Immature natural killer cell (primary cell): Measurements from ENCODE around the gene MBD3. TPM values are rescaled to one million over a fixed set of nuclear protein-coding genes. Genes with fewer than 3 reads are reported as not detected.
"Not testable (repeated sequence)": the region's sequence is repeated elsewhere in the genome, so short reads cannot be mapped to it uniquely, and the experiment has no call there.

ENCODE experiments used
- DNase-seq, 3 donors: peaks; one replicate each; pipeline ENCODE4 v3.0.0; 2022; ENCODE audit warnings: mixed read lengths in 1 of 3
- H3K27ac Mint-ChIP-seq, 6 donors: one replicate each; pipeline ENCODE4 v1.8.0; 2020; ENCODE audit warnings: mixed read lengths in 6 of 6, mild to moderate bottlenecking in 5 of 6, inconsistent platforms in 4 of 6, moderate library complexity in 3 of 6
- H3K27me3 Mint-ChIP-seq, 3 donors: one replicate each; pipeline ENCODE4 v1.8.0; 2020 to 2021; ENCODE audit warnings: low read depth in 3 of 3, mild to moderate bottlenecking in 3 of 3, mixed read lengths in 3 of 3, moderate library complexity in 3 of 3, inconsistent platforms in 1 of 3
- H3K36me3 Mint-ChIP-seq, 3 donors: one replicate each; pipeline ENCODE4 v1.8.0; 2020; ENCODE audit warnings: mixed read lengths in 3 of 3, inconsistent platforms in 2 of 3, mild to moderate bottlenecking in 2 of 3
- H3K4me1 Mint-ChIP-seq, 2 donors: one replicate each; pipeline ENCODE4 v1.8.0; 2020; ENCODE audit warnings: inconsistent platforms in 2 of 2, mild to moderate bottlenecking in 2 of 2, mixed read lengths in 2 of 2, moderate library complexity in 1 of 2
- H3K4me3 Mint-ChIP-seq, 5 donors: one replicate each; pipeline ENCODE4 v1.8.0; 2020; ENCODE audit warnings: mild to moderate bottlenecking in 5 of 5, mixed read lengths in 5 of 5, inconsistent platforms in 3 of 5, moderate library complexity in 3 of 5
- H3K9me3 Mint-ChIP-seq, 6 donors: one replicate each; pipeline ENCODE4 v1.8.0; 2020; ENCODE audit warnings: mild to moderate bottlenecking in 6 of 6, mixed read lengths in 6 of 6, inconsistent platforms in 4 of 6, moderate library complexity in 3 of 6
- polyA plus RNA-seq, 3 donors: library from polyadenylated mRNA; unstranded; fragments of 300-500 nt; fragmentation: Illumina TruSeq; gene quantifications; one replicate each; pipeline ENCODE4 v1.2.3, GENCODE V29; 2021

Gene MBD3, protein sequence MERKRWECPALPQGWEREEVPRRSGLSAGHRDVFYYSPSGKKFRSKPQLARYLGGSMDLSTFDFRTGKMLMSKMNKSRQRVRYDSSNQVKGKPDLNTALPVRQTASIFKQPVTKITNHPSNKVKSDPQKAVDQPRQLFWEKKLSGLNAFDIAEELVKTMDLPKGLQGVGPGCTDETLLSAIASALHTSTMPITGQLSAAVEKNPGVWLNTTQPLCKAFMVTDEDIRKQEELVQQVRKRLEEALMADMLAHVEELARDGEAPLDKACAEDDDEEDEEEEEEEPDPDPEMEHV
- polyA plus RNA-seq, result 10 to 100 TPM in 1 of 3 donors, 1 to 10 TPM in 2; 4.8 to 13.8 (median 6.9) TPM

DNA sequence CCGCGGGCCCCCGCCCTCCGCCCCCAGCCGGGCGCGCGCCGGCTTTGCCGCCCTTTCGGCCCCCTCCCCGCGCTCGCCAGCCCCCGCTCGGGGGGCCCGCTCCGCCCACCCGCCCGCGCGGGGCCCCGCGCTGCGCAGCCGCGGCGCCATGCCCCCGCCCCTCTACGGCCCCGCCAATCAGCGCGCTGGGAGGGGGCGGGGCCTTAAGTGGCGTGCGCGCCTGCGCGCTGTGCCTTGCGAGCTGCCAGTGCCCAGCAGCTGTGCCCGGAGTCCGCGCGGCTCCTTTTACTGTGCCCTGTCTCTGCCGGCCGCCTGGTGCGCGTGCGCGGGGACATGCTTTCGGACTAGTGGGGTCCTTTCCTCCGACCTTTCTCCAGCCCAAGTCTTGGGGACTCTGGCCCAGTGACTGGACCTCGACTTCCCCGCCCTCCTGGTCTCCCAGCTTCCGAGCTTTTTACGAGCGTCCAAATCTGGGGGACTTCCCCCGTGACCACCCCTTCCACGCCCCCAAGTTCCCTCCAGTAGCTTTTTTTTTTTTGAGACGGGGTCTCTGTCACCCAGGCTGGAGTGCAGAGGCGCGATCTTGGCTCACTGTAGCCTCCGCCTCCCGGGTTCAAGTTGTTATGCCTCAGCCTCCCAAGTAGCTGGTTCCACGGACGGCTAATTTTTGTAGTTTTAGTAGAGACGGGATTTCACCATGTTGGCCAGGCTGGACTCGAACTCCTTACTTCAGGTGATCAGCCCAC, at the start of gene MBD3:
Gene MBD3 (minus strand): TSS at position 111 of the 746 bp plus-strand sequence. CDS start 234 bp downstream, outside the sequence.
- Mint-ChIP-seq H3K27me3 (peaks cover 6 to 12% (median 6%) of the 10 kb centered on the region in 3 donors), H3K27ac (peak within 1 kb of the TSS; percentile 78 to 94 (median 91)), H3K36me3 (peaks cover 0 to 7% (median 5%) of the 10 kb centered on the region in 3 donors), H3K4me3 (peak within 1 kb of the TSS; percentile 91 to 93 (median 92)), H3K4me1 (peaks cover 16 to 27% of the 10 kb centered on the region in 2 donors), H3K9me3 (no peaks in the 10 kb centered on the region)
- peak; percentile 88 to 92 (median 90) for DNase-seq

DNA sequence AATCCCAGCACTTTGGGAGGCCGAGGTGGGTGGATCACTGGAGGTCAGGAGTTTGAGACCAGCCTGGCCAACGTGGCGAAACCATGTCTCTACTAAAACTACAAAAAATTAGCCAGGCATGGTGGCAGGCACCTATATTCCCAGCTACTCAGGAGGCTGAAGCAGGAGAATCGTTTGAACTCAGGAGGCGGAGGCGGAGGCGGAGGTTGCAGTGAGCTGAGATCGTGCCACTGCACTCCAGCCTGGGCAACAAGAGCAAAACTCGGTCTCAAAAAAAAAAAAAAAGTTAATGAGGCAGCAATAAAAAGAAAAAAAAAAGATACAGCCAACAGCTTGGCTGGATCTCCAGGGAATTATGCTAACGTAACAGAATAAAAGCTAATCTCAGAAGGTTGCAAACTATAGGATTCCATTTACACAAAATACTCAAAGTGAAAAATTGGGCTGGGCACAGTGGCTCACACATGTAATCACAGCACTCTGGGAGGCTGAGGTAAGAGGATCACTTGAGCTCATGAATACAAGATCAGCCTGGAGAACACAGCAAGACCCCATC, 48.3 kb upstream of the MBD3 start:
- not testable (repeated sequence) for DNase-seq, H3K36me3 Mint-ChIP-seq, H3K9me3 Mint-ChIP-seq, H3K4me3 Mint-ChIP-seq, H3K4me1 Mint-ChIP-seq, H3K27ac Mint-ChIP-seq, H3K27me3 Mint-ChIP-seq

DNA sequence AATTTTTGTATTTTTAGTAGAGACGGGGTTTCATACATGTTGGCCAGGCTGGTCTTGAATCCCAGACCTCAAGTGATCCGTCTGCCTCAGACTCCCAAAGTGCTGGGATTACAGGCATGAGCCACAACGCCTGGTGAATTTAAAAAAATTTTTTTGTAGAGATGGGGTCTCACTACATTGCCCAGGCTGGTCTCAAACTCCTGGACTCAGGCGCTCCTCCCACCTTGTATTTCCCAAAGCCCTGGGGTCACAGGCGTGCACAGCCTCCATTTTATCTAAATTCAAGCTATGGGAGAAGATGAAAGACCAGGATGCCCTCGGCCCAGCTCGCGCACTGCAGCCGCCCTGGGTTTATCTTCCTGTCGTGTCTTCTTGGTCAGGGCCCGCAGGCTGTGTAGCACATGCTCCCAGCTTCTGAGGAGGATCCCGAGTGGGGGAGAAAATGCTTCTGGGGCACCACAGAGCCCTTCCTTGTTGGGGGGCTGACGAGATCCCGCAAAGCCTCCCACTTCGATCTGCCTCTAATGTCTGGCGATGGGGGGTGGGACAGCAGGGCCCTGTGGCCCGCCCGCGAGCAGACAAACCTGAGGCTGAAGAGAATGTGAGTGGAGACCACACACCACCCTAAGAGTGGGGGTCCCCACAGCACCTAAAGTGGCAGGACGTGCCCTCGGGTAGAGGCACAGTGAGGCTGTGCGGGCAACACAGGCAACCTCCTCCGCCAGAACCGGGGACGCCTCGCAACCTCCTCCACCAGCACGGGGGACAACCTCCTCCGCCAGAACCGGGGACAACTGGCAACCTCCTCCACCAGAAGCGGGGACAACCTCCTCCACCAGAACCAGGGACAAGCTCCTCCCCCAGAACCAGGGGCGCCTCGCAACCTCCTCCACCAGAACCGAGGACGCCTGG, 43.9 kb upstream of the MBD3 start:
- H3K27me3 Mint-ChIP-seq, result peaks cover 0 to 3% (median 0%) of the 10 kb centered on the region in 3 donors
- no peak overlapping the region for H3K4me3 Mint-ChIP-seq
- H3K4me1 Mint-ChIP-seq, result peaks cover 5 to 8% of the 10 kb centered on the region in 2 donors
- no peak for DNase-seq
- H3K27ac Mint-ChIP-seq, result no peak overlapping the region
- peaks cover 4 to 13% (median 9%) of the 10 kb centered on the region in 3 donors for H3K36me3 Mint-ChIP-seq
- no peaks in the 10 kb centered on the region for H3K9me3 Mint-ChIP-seq

DNA sequence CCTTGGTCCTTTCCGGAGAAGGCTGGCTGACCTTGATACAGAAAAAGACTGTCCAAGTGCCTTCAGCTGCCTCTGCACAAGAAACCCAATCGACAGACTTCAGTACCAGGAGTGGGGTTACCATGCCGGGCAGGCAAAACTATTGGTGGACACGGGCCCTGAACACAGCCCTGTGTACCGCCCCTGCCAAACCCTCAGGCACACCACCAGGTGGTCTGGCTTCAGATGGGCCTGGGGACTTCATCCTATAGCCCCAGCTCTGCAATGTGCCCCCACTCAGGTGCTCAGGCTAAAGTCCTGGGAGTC, 42.2 kb upstream of the MBD3 start:
- peaks cover 4 to 13% (median 9%) of the 10 kb centered on the region in 3 donors for H3K36me3 Mint-ChIP-seq
- no peak overlapping the region for H3K4me3 Mint-ChIP-seq
- peaks cover 5 to 8% of the 10 kb centered on the region in 2 donors for H3K4me1 Mint-ChIP-seq
- DNase-seq, result no peak
- H3K27me3 Mint-ChIP-seq, result peaks cover 0 to 3% (median 0%) of the 10 kb centered on the region in 3 donors
- H3K9me3 Mint-ChIP-seq, result no peaks in the 10 kb centered on the region
- no peak overlapping the region for H3K27ac Mint-ChIP-seq

DNA sequence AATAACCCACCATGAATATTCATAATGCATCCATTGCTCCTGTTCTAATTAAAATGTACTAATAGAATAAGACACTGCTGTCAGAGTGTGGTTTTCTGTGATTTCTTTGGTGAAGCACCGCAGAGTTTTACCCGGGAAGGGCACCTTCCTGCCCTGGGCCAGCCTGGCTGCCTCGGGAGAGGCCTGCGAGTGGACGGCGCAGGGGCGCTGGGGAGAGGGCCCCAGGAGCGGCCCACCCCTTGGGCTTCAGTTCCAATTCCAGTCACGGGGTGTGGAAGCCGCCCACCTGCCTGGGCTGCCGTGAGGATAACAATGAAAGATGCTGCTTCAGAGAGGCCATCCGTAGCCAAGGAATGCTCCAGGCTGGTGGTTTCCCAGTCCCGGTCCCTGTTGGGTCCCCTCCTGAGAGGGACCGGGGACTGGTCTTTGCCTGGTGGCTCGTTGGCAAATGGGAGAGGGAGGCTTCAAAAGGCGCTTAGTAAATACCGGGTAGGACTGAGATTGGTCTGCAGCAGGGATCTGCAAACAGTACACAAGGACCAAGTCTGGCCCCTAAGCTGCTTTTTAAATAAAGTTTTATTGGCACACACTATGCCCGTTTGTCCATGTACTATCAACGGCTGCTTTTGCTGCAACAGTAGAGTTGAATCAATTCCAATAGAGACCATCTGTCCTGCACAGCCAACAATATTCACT, 41.7 kb upstream of the MBD3 start:
- no peak overlapping the region for H3K4me3 Mint-ChIP-seq

DNA sequence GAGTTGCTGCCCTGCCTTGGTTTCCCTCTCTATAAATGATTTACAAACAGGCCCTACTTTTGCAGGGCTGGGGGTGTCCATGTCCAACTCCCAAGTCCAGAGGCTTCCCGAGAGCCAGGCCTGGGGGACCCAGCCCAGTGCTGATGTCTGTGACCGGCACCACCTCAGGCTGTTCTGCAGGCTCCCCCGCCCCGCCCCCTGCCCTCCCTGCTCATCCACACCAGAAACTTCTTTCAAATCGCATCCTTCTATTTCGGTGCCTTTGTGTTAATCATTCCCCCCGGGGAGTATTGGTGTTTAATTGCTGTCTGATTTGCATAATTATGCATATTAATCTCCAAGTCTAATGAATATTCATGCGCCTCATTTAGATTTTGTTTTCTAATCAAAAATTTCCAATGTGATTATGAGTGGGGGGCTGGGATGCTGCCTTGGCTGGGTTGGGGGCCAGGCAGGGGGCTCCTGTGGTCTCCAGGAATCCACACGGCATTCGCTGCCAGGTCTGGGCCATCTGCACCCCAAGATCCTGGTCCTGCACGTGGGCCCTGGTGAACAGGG, 40.7 kb upstream of the MBD3 start:
- H3K9me3 Mint-ChIP-seq, result no peaks in the 10 kb centered on the region
- no peak overlapping the region for H3K4me3 Mint-ChIP-seq
- no peak overlapping the region for H3K27ac Mint-ChIP-seq

More for the DNA sequence above, 41.7 kb upstream of the MBD3 start:
- Mint-ChIP-seq H3K27ac (peak overlapping the region in 1 of 6 donors; percentile 21), H3K9me3 (no peaks in the 10 kb centered on the region), H3K4me1 (peaks cover 3 to 8% of the 10 kb centered on the region in 2 donors), H3K36me3 (peaks cover 4 to 13% (median 5%) of the 10 kb centered on the region in 3 donors), H3K27me3 (peaks cover 0 to 1% (median 0%) of the 10 kb centered on the region in 3 donors)
- no peak for DNase-seq

DNA sequence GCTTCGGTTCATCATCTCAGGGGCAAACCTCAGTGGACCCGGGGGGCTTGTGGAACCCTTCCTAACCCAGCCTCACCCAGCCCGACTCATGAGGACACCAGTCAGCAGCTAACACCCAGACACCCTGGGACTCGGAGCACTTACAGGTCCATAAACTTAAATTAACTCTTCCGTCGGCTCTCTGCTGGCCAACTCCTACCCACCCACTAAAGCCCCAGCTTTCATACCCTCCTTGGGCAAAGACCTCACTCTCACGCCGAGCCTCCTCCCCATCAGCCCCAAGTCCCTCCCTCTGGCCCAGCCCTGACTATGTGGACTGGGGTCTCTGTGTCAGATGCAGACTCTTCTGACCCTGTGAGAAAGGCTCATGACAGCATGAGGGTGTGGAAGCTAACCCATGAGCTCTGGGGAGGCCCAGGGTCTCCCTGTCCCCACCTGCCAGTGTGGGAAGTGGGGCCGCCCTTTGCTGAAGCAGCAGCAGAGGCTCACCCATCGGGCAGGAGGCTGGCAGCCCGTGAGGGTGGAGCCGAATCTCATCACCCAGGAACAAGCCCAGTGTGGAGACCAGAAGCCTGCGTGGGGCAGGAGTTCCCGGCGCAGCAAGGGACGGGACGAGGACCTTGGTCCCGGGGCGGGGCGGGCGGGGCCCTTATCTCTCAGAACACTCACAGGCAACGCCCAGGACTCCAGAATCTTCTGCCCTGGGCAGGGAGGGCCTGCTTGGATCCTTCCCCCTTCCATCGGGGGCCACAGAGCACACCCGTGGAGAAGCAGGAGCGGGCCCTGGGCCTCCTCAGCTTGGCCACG, 40.0 kb upstream of the MBD3 start:
- H3K9me3 Mint-ChIP-seq, result no peaks in the 10 kb centered on the region
- H3K27ac Mint-ChIP-seq, result no peak overlapping the region
- no peak overlapping the region for H3K4me3 Mint-ChIP-seq
- H3K36me3 Mint-ChIP-seq, result peaks cover 0 to 7% (median 4%) of the 10 kb centered on the region in 3 donors
- H3K4me1 Mint-ChIP-seq, result peaks cover 0 to 2% of the 10 kb centered on the region in 2 donors
- peaks cover 0 to 1% (median 0%) of the 10 kb centered on the region in 3 donors for H3K27me3 Mint-ChIP-seq
- no peak for DNase-seq

More for the DNA sequence above, 40.7 kb upstream of the MBD3 start:
- peaks cover 2 to 3% of the 10 kb centered on the region in 2 donors for H3K4me1 Mint-ChIP-seq
- peaks cover under 1 to 9% (median 4%) of the 10 kb centered on the region in 3 donors for H3K36me3 Mint-ChIP-seq
- peaks cover 0 to 1% (median 0%) of the 10 kb centered on the region in 3 donors for H3K27me3 Mint-ChIP-seq
- no peak for DNase-seq

DNA sequence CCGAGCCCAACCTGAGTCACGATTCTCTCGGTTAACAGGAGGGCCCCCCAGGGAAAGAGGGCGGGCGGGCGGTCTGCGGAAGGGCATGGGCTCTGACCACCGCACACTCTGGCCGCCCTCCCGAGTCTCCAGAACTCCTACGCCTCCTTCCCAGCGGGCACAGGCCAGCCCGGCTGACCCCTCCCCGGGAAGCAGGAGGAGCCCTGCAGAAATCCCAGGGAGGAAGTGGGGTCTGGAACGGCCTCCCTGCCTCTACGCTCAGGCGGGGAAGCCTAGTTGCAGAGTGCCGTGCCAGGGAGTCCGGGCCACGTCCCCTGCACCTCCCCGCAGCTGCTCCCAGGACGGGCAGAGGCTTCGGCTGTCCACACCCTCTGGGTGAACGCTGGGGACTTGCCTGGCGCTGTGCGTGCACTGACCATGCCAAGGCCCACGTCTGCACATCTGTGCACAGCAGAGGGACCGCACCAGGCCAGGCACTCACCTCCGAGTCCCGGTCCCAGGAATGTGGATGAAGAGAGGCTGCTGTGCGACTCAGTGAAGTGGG, 39.0 kb upstream of the MBD3 start:
- Mint-ChIP-seq H3K36me3 (peaks cover 0 to 7% (median 4%) of the 10 kb centered on the region in 3 donors), H3K27me3 (peaks cover 0 to 1% (median 0%) of the 10 kb centered on the region in 3 donors), H3K9me3 (no peaks in the 10 kb centered on the region), H3K4me3 (no peak overlapping the region), H3K4me1 (peaks cover 0 to 2% of the 10 kb centered on the region in 2 donors), H3K27ac (no peak overlapping the region)
- DNase-seq, result no peak

DNA sequence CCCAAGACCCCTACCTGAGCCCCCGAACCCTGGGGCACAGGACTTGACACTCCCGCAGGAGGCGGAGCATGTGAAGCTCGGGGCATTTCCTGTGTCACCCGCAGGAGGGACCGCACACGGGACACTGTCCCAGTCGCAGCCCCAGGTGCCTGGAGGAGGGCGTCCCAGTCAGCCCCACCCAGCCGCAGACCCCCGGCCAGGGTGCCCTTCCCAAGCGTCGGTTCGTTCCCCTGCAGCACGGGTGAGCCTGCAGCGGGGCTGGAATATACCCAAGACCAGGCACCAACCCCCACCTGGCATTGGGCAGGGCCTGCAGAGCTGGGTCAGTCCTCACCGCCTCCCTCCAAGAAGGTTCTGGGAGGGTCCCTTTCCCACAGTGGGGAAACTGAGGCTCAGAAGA, 38.1 kb upstream of the MBD3 start:
- no peak overlapping the region for H3K4me3 Mint-ChIP-seq
- H3K27ac Mint-ChIP-seq, result no peak overlapping the region
- peaks cover 0 to 1% (median 0%) of the 10 kb centered on the region in 3 donors for H3K27me3 Mint-ChIP-seq
- peaks cover 0 to 2% of the 10 kb centered on the region in 2 donors for H3K4me1 Mint-ChIP-seq
- DNase-seq, result no peak
- H3K9me3 Mint-ChIP-seq, result no peaks in the 10 kb centered on the region
- peaks cover 3 to 7% (median 7%) of the 10 kb centered on the region in 3 donors for H3K36me3 Mint-ChIP-seq

DNA sequence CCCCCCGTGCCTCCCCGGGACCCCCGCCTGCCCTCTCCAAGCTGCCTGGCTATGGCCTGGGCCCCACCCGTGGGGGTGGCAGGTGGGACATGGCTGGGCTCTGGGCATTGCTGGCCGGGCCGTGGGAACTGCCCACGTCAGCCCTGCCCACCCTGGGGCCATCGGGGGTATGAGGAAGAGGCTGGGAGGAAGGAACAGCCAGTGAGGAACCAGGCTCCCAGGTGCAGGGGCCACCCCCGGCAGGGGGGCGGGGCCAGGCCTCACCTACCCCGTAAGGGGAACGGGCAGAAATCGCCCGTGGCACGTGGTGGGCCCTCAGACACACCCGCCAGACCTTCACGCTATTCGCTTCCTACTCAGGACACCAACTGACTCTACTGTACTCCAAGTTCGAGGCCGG, 37.3 kb upstream of the MBD3 start:
- H3K27ac Mint-ChIP-seq, result no peak overlapping the region
- peaks cover 0 to 1% (median 0%) of the 10 kb centered on the region in 3 donors for H3K27me3 Mint-ChIP-seq
- peaks cover 0 to 6% (median 4%) of the 10 kb centered on the region in 3 donors for H3K36me3 Mint-ChIP-seq
- no peak for DNase-seq
- no peaks in the 10 kb centered on the region for H3K9me3 Mint-ChIP-seq
- no peak overlapping the region for H3K4me3 Mint-ChIP-seq
- peaks cover 0 to 2% of the 10 kb centered on the region in 2 donors for H3K4me1 Mint-ChIP-seq

DNA sequence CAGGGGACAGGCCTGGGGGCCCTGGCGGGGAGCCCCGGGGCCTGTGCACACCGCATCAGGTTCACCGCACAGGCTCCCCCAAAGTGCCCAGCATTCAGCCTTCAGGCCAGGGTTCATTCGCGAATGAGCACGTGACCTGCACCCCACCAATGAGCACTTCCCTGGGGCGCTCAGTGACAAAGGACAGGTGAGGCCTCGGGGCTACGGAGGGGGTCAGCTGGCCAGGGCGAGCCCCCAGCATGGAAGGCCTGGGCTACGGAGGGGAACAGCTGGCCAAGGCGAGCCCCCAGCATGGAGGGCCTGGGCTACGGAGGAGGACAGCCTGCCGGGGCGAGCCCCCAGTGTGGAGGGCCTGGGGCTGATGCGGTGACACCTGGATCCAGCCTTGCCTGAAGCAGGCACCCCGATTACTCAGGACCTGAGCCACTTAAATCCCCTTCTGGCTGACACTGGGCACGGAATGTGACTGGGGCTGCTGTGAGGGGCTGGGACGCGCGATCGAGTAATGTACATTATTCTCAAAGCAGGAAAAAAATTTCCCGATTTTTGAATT, 36.7 kb upstream of the MBD3 start:
- H3K27ac Mint-ChIP-seq, result no peak overlapping the region
- no peak overlapping the region for H3K4me3 Mint-ChIP-seq
- peaks cover 0 to 1% (median 0%) of the 10 kb centered on the region in 3 donors for H3K27me3 Mint-ChIP-seq
- peaks cover 0 to 4% of the 10 kb centered on the region in 2 donors for H3K4me1 Mint-ChIP-seq
- no peaks in the 10 kb centered on the region for H3K9me3 Mint-ChIP-seq
- DNase-seq, result no peak
- peaks cover 0 to 4% (median 3%) of the 10 kb centered on the region in 3 donors for H3K36me3 Mint-ChIP-seq
